ENCODE results near the gene GBF1. TPM values are rescaled to one million over a fixed set of nuclear protein-coding genes. Genes with fewer than 3 reads are reported as not detected.
"Not testable (repeated sequence)": the region's sequence is repeated elsewhere in the genome, so short reads cannot be mapped to it uniquely, and the experiment has no call there.

The GBF1 gene
- total RNA-seq, 1 experiment from 2014 or later = 50.6 TPM

- ChIA-PET POLR2A (interaction anchor here (0.6 to 1.5 kb wide), 2 partner anchors 54 to 362 kb away, joined by 3 to 7 read pairs; partner anchors contain the start of gene GBF1), CTCF (interaction anchor here (0.7 to 1.4 kb wide), 3 partner anchors 51 to 519 kb away, joined by 3 to 6 read pairs (median 3); no protein-coding TSS in a partner anchor)
- H3K9me3 Mint-ChIP-seq (ENCODE audit: unreplicated experiment) = no peaks in the 10 kb centered on the region
- DNase-seq (ENCODE audit: unreplicated experiment) = no peak
- H3K36me3 Mint-ChIP-seq (ENCODE audit: insufficient read depth, unreplicated experiment) = peaks cover 8% of the 10 kb centered on the region
- H3K27ac Mint-ChIP-seq (ENCODE audit: low read depth, unreplicated experiment) = peak overlapping the region; percentile 63
- intact Hi-C loops (cut with micrococcal nuclease) = no loop called here
- H3K4me1 Mint-ChIP-seq (ENCODE audit: insufficient read depth, unreplicated experiment) = peaks cover 17% of the 10 kb centered on the region
- no peaks in the 10 kb centered on the region for H3K27me3 Mint-ChIP-seq (ENCODE audit: insufficient read depth, unreplicated experiment)
- no peak overlapping the region for H3K4me3 Mint-ChIP-seq (ENCODE audit: unreplicated experiment)
- TF ChIP-seq CTCF (IDR thresholded peaks at IDR 0.05; ENCODE audit: unreplicated experiment) = no peak
- no TSS peak for BruUV-seq (replicated peaks)
Measured at GRCh38 chr10:102300278-102300843, 55.0 kb downstream of the GBF1 start.

GRCh38 chr10:102300912-102301311 lies 55.6 kb downstream of the GBF1 start:
- BruUV-seq (replicated peaks); H3K27me3 Mint-ChIP-seq (ENCODE audit: insufficient read depth, unreplicated experiment); H3K4me3 Mint-ChIP-seq (ENCODE audit: unreplicated experiment); DNase-seq (ENCODE audit: unreplicated experiment); H3K9me3 Mint-ChIP-seq (ENCODE audit: unreplicated experiment); H3K27ac Mint-ChIP-seq (ENCODE audit: low read depth, unreplicated experiment); intact Hi-C loops (cut with micrococcal nuclease): not testable (repeated sequence)
- Mint-ChIP-seq H3K4me1 (ENCODE audit: insufficient read depth, unreplicated experiment) (peaks cover 17% of the 10 kb centered on the region), H3K36me3 (ENCODE audit: insufficient read depth, unreplicated experiment) (peaks cover 13% of the 10 kb centered on the region)
- CTCF ChIA-PET = interaction anchor here (0.7 to 1.4 kb wide), 2 partner anchors 51 to 520 kb away, joined by 3 to 6 read pairs; no protein-coding TSS in a partner anchor
- POLR2A ChIA-PET = interaction anchor here (0.6 to 1.5 kb wide), 2 partner anchors 55 to 362 kb away, joined by 3 to 7 read pairs; partner anchors contain the start of gene GBF1

- CTCF ChIA-PET; BruUV-seq (replicated peaks); H3K27ac Mint-ChIP-seq (ENCODE audit: low read depth, unreplicated experiment); POLR2A ChIA-PET; H3K4me3 Mint-ChIP-seq (ENCODE audit: unreplicated experiment); H3K9me3 Mint-ChIP-seq (ENCODE audit: unreplicated experiment); intact Hi-C loops (cut with micrococcal nuclease); DNase-seq (ENCODE audit: unreplicated experiment); H3K27me3 Mint-ChIP-seq (ENCODE audit: insufficient read depth, unreplicated experiment): not testable (repeated sequence)
- peaks cover 14% of the 10 kb centered on the region for H3K36me3 Mint-ChIP-seq (ENCODE audit: insufficient read depth, unreplicated experiment)
- H3K4me1 Mint-ChIP-seq (ENCODE audit: insufficient read depth, unreplicated experiment) = peaks cover 17% of the 10 kb centered on the region
Measured at GRCh38 chr10:102301332-102301731, 56.0 kb downstream of the GBF1 start.

GRCh38 chr10:102302611-102303010 lies 57.3 kb downstream of the GBF1 start:
- peak; percentile 66 for DNase-seq (ENCODE audit: unreplicated experiment)
- Mint-ChIP-seq H3K36me3 (ENCODE audit: insufficient read depth, unreplicated experiment) (peaks cover 20% of the 10 kb centered on the region), H3K4me3 (ENCODE audit: unreplicated experiment) (no peak overlapping the region), H3K27me3 (ENCODE audit: insufficient read depth, unreplicated experiment) (no peaks in the 10 kb centered on the region), H3K4me1 (ENCODE audit: insufficient read depth, unreplicated experiment) (peaks cover 17% of the 10 kb centered on the region), H3K9me3 (ENCODE audit: unreplicated experiment) (no peaks in the 10 kb centered on the region), H3K27ac (ENCODE audit: low read depth, unreplicated experiment) (no peak overlapping the region)
- no TSS peak for BruUV-seq (replicated peaks)
- TF ChIP-seq CTCF (IDR thresholded peaks at IDR 0.05; ENCODE audit: unreplicated experiment) = no peak
- CTCF ChIA-PET = interaction anchor here (0.6 to 1.3 kb wide), 3 partner anchors 9 to 38 kb away, joined by 3 to 5 read pairs (median 3); no protein-coding TSS in a partner anchor
- POLR2A ChIA-PET = no interaction called here
- intact Hi-C loops (cut with micrococcal nuclease) = no loop called here

GRCh38 chr10:102306006-102306405 lies 60.7 kb downstream of the GBF1 start:
- POLR2A ChIA-PET = no interaction called here
- intact Hi-C loops (cut with micrococcal nuclease) = no loop called here
- CTCF ChIA-PET = no interaction called here
- no peak for TF ChIP-seq CTCF (IDR thresholded peaks at IDR 0.05; ENCODE audit: unreplicated experiment)
- Mint-ChIP-seq H3K4me3 (ENCODE audit: unreplicated experiment) (no peak overlapping the region), H3K27ac (ENCODE audit: low read depth, unreplicated experiment) (no peak overlapping the region), H3K9me3 (ENCODE audit: unreplicated experiment) (no peaks in the 10 kb centered on the region), H3K36me3 (ENCODE audit: insufficient read depth, unreplicated experiment) (peaks cover 21% of the 10 kb centered on the region), H3K27me3 (ENCODE audit: insufficient read depth, unreplicated experiment) (no peaks in the 10 kb centered on the region), H3K4me1 (ENCODE audit: insufficient read depth, unreplicated experiment) (peaks cover 15% of the 10 kb centered on the region)
- DNase-seq (ENCODE audit: unreplicated experiment) = no peak
- no TSS peak for BruUV-seq (replicated peaks)
